Astrocyte (in vitro differentiated cells and primary cell): ENCODE measurements around the gene PSKH1. TPM values are rescaled to one million over a fixed set of nuclear protein-coding genes. Genes with fewer than 3 reads are reported as not detected.
"Not testable (repeated sequence)": the region's sequence is repeated elsewhere in the genome, so short reads cannot be mapped to it uniquely, and the experiment has no call there.

Experiments used
- DNase-seq: peaks from one replicate; pipeline ENCODE4 v3.0.0-alpha.2; 2010; ENCODE audit warnings: low read depth
- FAIRE-seq: peaks from 2 replicates; lab custom pipeline; 2011; peaks lifted over from hg19 to GRCh38; lab: Jason Lieb, UNC
- H2AFZ ChIP-seq: 2 replicates; pipeline ENCODE4 v1.6.0; 2012; ENCODE audit warnings: low read depth, low read length, inconsistent platforms
- H3K27ac ChIP-seq: 2 replicates; pipeline ENCODE4 v1.5.1; 2011; ENCODE audit warnings: low read depth, low read length, inconsistent platforms
- H3K27me3 ChIP-seq: 2 replicates; pipeline ENCODE4 v1.6.0; 2011; ENCODE audit warnings: low read length, inconsistent platforms; ENCODE audit not compliant: insufficient read depth
- H3K36me3 ChIP-seq: 2 replicates; pipeline ENCODE4 v1.5.1; 2011; ENCODE audit warnings: low read length, inconsistent platforms; ENCODE audit not compliant: insufficient read depth
- H3K4me1 ChIP-seq: 2 replicates; pipeline ENCODE4 v1.5.1; 2011; ENCODE audit warnings: low read length, inconsistent platforms; ENCODE audit not compliant: insufficient read depth
- H3K4me2 ChIP-seq: 2 replicates; pipeline ENCODE4 v1.6.0; 2012; ENCODE audit warnings: low read length, inconsistent platforms
- H3K4me3 ChIP-seq: 2 replicates; pipeline ENCODE4 v1.5.1; 2011; ENCODE audit warnings: low read depth, mild to moderate bottlenecking, low read length, inconsistent platforms; ENCODE audit not compliant: insufficient read depth
- H3K79me2 ChIP-seq: 2 replicates; pipeline ENCODE4 v1.6.0; 2012; ENCODE audit warnings: mild to moderate bottlenecking, low read length, inconsistent platforms; ENCODE audit not compliant: insufficient read depth
- H3K9ac ChIP-seq: 2 replicates; pipeline ENCODE4 v1.6.0; 2012; ENCODE audit warnings: mild to moderate bottlenecking, low read length, inconsistent platforms
- H3K9me3 ChIP-seq: 2 replicates; pipeline ENCODE4 v1.5.1; 2012; ENCODE audit warnings: low read depth, mild to moderate bottlenecking, low read length, inconsistent platforms; ENCODE audit not compliant: insufficient read depth
- H4K20me1 ChIP-seq: 2 replicates; pipeline ENCODE4 v1.6.0; 2012; ENCODE audit warnings: low read length, inconsistent platforms; ENCODE audit not compliant: insufficient read depth
- H3K27ac Mint-ChIP-seq: one replicate; pipeline ENCODE4 v1.8.0; 2021; ENCODE audit warnings: mild to moderate bottlenecking, mixed read lengths; ENCODE audit not compliant: unreplicated experiment
- H3K27me3 Mint-ChIP-seq: one replicate; pipeline ENCODE4 v1.8.0; 2021; ENCODE audit warnings: low read depth, mixed read lengths; ENCODE audit not compliant: unreplicated experiment
- H3K36me3 Mint-ChIP-seq: one replicate; pipeline ENCODE4 v1.8.0; 2021; ENCODE audit warnings: low read depth, mixed read lengths; ENCODE audit not compliant: unreplicated experiment
- H3K4me1 Mint-ChIP-seq: one replicate; pipeline ENCODE4 v1.8.0; 2021; ENCODE audit warnings: low read depth, mixed read lengths; ENCODE audit not compliant: unreplicated experiment
- H3K4me3 Mint-ChIP-seq: one replicate; pipeline ENCODE4 v1.8.0; 2021; ENCODE audit warnings: mild to moderate bottlenecking, moderate library complexity, mixed read lengths; ENCODE audit not compliant: unreplicated experiment
- H3K9me3 Mint-ChIP-seq: one replicate; pipeline ENCODE4 v1.8.0; 2021; ENCODE audit warnings: mild to moderate bottlenecking, mixed read lengths; ENCODE audit not compliant: unreplicated experiment
- CTCF ChIP-seq: IDR thresholded peaks from 2 replicates; pipeline ENCODE4 v1.5.1; 2011; ENCODE audit warnings: low read depth, mild to moderate bottlenecking, inconsistent platforms, low read length, moderate library complexity; ENCODE audit not compliant: insufficient read depth
- EZH2 ChIP-seq: IDR thresholded peaks from 2 replicates; pipeline ENCODE4 v1.6.1; 2012; ENCODE audit warnings: mild to moderate bottlenecking, low read length, inconsistent platforms; ENCODE audit not compliant: insufficient read depth
- total RNA-seq: library from RNA; stranded (reverse); gene quantifications from 2 replicates; pipeline ENCODE4 v1.2.1, GENCODE V29; 2021

PSKH1 gene
- total RNA-seq, 1 donor from 2014 or later = 27.3 TPM

- Histone ChIP-seq H4K20me1 (peaks cover 18% of the 10 kb centered on the region), H3K27me3 (peaks cover 3% of the 10 kb centered on the region), H3K4me1 (peaks cover 23% of the 10 kb centered on the region), H3K36me3 (no peaks in the 10 kb centered on the region), H3K9ac (no peak overlapping the region), H3K4me3 (no peak overlapping the region), H3K4me2 (no peak overlapping the region), H3K27ac (no peak overlapping the region), H3K9me3 (no peaks in the 10 kb centered on the region), H2AFZ (no peak overlapping the region), H3K79me2 (peaks cover 23% of the 10 kb centered on the region)
- FAIRE-seq (no peak), DNase-seq (no peak)
- Mint-ChIP-seq H3K36me3 (no peaks in the 10 kb centered on the region), H3K4me1 (peaks cover 11% of the 10 kb centered on the region), H3K4me3 (no peak overlapping the region), H3K9me3 (no peaks in the 10 kb centered on the region), H3K27ac (no peak overlapping the region), H3K27me3 (peaks cover 13% of the 10 kb centered on the region)
- TF ChIP-seq CTCF (no peak), EZH2 (no peak)
Observed at GRCh38 chr16:67971111-67971510, 78.1 kb downstream of the PSKH1 start.

GRCh38 chr16:67972285-67972684 lies 79.2 kb downstream of the PSKH1 start:
- H2AFZ ChIP-seq, H3K9ac ChIP-seq, H3K36me3 Mint-ChIP-seq, H3K9me3 Mint-ChIP-seq, H4K20me1 ChIP-seq, H3K9me3 ChIP-seq, H3K4me3 Mint-ChIP-seq, FAIRE-seq, H3K4me1 Mint-ChIP-seq, H3K27ac Mint-ChIP-seq, H3K4me2 ChIP-seq, DNase-seq, H3K27ac ChIP-seq, H3K36me3 ChIP-seq, H3K4me3 ChIP-seq: not testable (repeated sequence)
- H3K27me3 ChIP-seq = peaks cover 10% of the 10 kb centered on the region
- H3K79me2 ChIP-seq = peaks cover 11% of the 10 kb centered on the region
- peaks cover 24% of the 10 kb centered on the region for H3K27me3 Mint-ChIP-seq
- H3K4me1 ChIP-seq = peaks cover 11% of the 10 kb centered on the region

- Histone ChIP-seq H3K79me2 (no peaks in the 10 kb centered on the region), H3K4me2 (no peak overlapping the region), H3K36me3 (no peaks in the 10 kb centered on the region), H3K4me3 (no peak overlapping the region), H4K20me1 (no peaks in the 10 kb centered on the region), H3K9me3 (no peaks in the 10 kb centered on the region), H3K27me3 (peaks cover 16% of the 10 kb centered on the region), H3K4me1 (no peaks in the 10 kb centered on the region), H3K9ac (no peak overlapping the region), H3K27ac (no peak overlapping the region), H2AFZ (no peak overlapping the region)
- peaks cover 25% of the 10 kb centered on the region for H3K27me3 Mint-ChIP-seq
- H3K4me1 Mint-ChIP-seq = no peaks in the 10 kb centered on the region
- no peak for TF ChIP-seq EZH2
- TF ChIP-seq CTCF = no peak
- no peak overlapping the region for H3K4me3 Mint-ChIP-seq
- no peak for FAIRE-seq
- no peak overlapping the region for H3K27ac Mint-ChIP-seq
- no peak for DNase-seq
- H3K36me3 Mint-ChIP-seq = no peaks in the 10 kb centered on the region
- no peaks in the 10 kb centered on the region for H3K9me3 Mint-ChIP-seq
Observed at GRCh38 chr16:67975321-67976105, 82.5 kb downstream of the PSKH1 start.
